ENCODE data around the gene GCLM.
A peak's percentile ranks its signal among the peaks of the same experiment; 100 is the strongest.

GCLM gene

GRCh38 chr1:93846206-93846991 lies 62.8 kb downstream of the GCLM start:
- peak; percentile 74 for DNase-seq (ENCODE audit: low read depth)

GRCh38 chr1:93845538-93846205 lies 63.6 kb downstream of the GCLM start:
- DNase-seq (ENCODE audit: low read depth): peak; percentile 73

- DNase-seq (ENCODE audit: low read depth): peak; percentile 72
These were observed 64.8 kb downstream of the GCLM start for GRCh38 chr1:93844262-93845045.

- DNase-seq (ENCODE audit: low read depth): no peak
These were observed 66.3 kb downstream of the GCLM start for GRCh38 chr1:93842750-93843500.

- no peak for DNase-seq (ENCODE audit: low read depth)
These were observed 67.5 kb downstream of the GCLM start for GRCh38 chr1:93841771-93842170.

- no peak for DNase-seq (ENCODE audit: low read depth)
These were observed 68.2 kb downstream of the GCLM start for GRCh38 chr1:93840956-93841482.

GRCh38 chr1:93839753-93840152 lies 69.5 kb downstream of the GCLM start:
- no peak for DNase-seq (ENCODE audit: low read depth)

- peak; percentile 80 for DNase-seq (ENCODE audit: low read depth)
These were observed 69.9 kb downstream of the GCLM start for GRCh38 chr1:93839307-93839706.

GRCh38 chr1:93837961-93838360 lies 71.3 kb downstream of the GCLM start:
- no peak for DNase-seq (ENCODE audit: low read depth)
